H1 (cell line): ENCODE data around the gene GATB. TPM values are rescaled to one million over a fixed set of nuclear protein-coding genes. Genes with fewer than 3 reads are reported as not detected.

Experiments
- CTCF ChIA-PET: fragments of 300-600 bp; sonication (Branson Sonifier 250); formaldehyde crosslinking; loops from one replicate; lab custom pipeline; 2021; ENCODE audit not compliant: partially characterized antibody; lab: Charles Lee
- POLR2A ChIA-PET: fragments of 300-600 bp; sonication (Branson Sonifier 250); formaldehyde crosslinking; loops from one replicate; lab custom pipeline; 2021; ENCODE audit warnings: inconsistent platforms; ENCODE audit not compliant: partially characterized antibody; lab: Charles Lee
- DNase-seq, 2 experiments: peaks; one replicate each; pipeline versions ENCODE4 v3.0.0 to v3.0.0-alpha.2; 2010 to 2022; ENCODE audit warnings: low spot score in 2 of 2, low read depth in 1 of 2, mixed read lengths in 1 of 2
- FAIRE-seq: peaks from 2 replicates; lab custom pipeline; 2011; peaks lifted over from hg19 to GRCh38; lab: Jason Lieb, UNC
- H2AFZ ChIP-seq: 2 replicates; pipeline ENCODE4 v1.8.1; 2012; ENCODE audit warnings: low read length, inconsistent platforms
- H2AK5ac ChIP-seq: 2 replicates; pipeline ENCODE4 v1.6.1; 2013; ENCODE audit warnings: low read depth, low read length
- H2BK120ac ChIP-seq: replicated peaks from 2 replicates; pipeline ENCODE3; 2013; ENCODE audit warnings: low read depth, low read length, inconsistent platforms
- H2BK12ac ChIP-seq: 2 replicates; pipeline ENCODE4 v1.6.1; 2013; ENCODE audit warnings: low read depth, low read length
- H2BK15ac ChIP-seq: 2 replicates; pipeline ENCODE4 v1.6.1; 2013; ENCODE audit warnings: low read length
- H2BK20ac ChIP-seq: 2 replicates; pipeline ENCODE4 v1.6.1; 2013; ENCODE audit warnings: low read length
- H2BK5ac ChIP-seq: 2 replicates; pipeline ENCODE4 v1.6.1; 2013; ENCODE audit warnings: low read depth, low read length
- H3K14ac ChIP-seq: 2 replicates; pipeline ENCODE4 v1.6.1; 2013; ENCODE audit warnings: inconsistent platforms; ENCODE audit not compliant: insufficient read length
- H3K18ac ChIP-seq: 2 replicates; pipeline ENCODE4 v1.6.1; 2013; ENCODE audit warnings: low read length; ENCODE audit errors: extremely low read depth
- H3K23ac ChIP-seq: 2 replicates; pipeline ENCODE4 v1.6.1; 2013; ENCODE audit warnings: inconsistent platforms; ENCODE audit not compliant: insufficient read length
- H3K23me2 ChIP-seq: 2 replicates; pipeline ENCODE4 v1.6.1; 2013; ENCODE audit warnings: low read depth, low read length
- H3K27ac ChIP-seq: 2 replicates; pipeline ENCODE4 v1.6.1; 2011; ENCODE audit warnings: low read depth, low read length, inconsistent platforms
- H3K27me3 ChIP-seq, 4 experiments: replicated peaks in 1 of 4; 1 replicate in 1 of 4; 2 replicates in 3 of 4; pipeline versions ENCODE4 v1.6.1 to v1.8.1; 2011 to 2013; ENCODE audit warnings: low read length in 3 of 4, mild to moderate bottlenecking in 3 of 4, inconsistent platforms in 2 of 4, mixed read lengths in 2 of 4, moderate library complexity in 1 of 4; ENCODE audit not compliant: control insufficient read depth in 3 of 4, insufficient read depth in 3 of 4; ENCODE audit errors: extremely low read depth in 1 of 4
- H3K36me3 ChIP-seq, 4 experiments: 2 replicates each; pipeline versions ENCODE4 v1.6.1 to v1.8.1; 2011 to 2013; ENCODE audit warnings: mild to moderate bottlenecking in 4 of 4, low read length in 3 of 4, moderate library complexity in 2 of 4, control low read depth in 1 of 4, inconsistent platforms in 1 of 4; ENCODE audit not compliant: insufficient read depth in 4 of 4, control insufficient read depth in 2 of 4
- H3K4ac ChIP-seq: replicated peaks from 2 replicates; pipeline ENCODE3; 2013; ENCODE audit warnings: low read length, low read depth, mixed read lengths, inconsistent platforms; ENCODE audit not compliant: insufficient read length
- H3K4me1 ChIP-seq, 4 experiments: replicated peaks in 1 of 4; 1 replicate in 1 of 4; 2 replicates in 3 of 4; pipeline versions ENCODE4 v1.6.1 to v1.8.1; 2011 to 2013; ENCODE audit warnings: low read length in 3 of 4, inconsistent platforms in 2 of 4, mixed read lengths in 1 of 4; ENCODE audit not compliant: insufficient read depth in 4 of 4, control insufficient read depth in 3 of 4
- H3K4me2 ChIP-seq, 2 experiments: 2 replicates each; pipeline versions ENCODE4 v1.6.1 to v1.8.1; 2011 to 2013; ENCODE audit warnings: low read depth in 2 of 2, low read length in 2 of 2, control low read depth in 1 of 2, inconsistent platforms in 1 of 2, mild to moderate bottlenecking in 1 of 2; ENCODE audit not compliant: insufficient read depth in 1 of 2
- H3K4me3 ChIP-seq, 4 experiments: fragments of 200-600, 300-600 bp in 1 of 4; sonication (generic), shearing (Covaris generic), sonication (Bioruptor Twin) in 1 of 4; 2 replicates each; pipeline versions ENCODE4 v1.5.1 to v1.8.1; 2011 to 2016; ENCODE audit warnings: low read length in 4 of 4, low read depth in 3 of 4, control low read depth in 2 of 4, inconsistent platforms in 2 of 4, mild to moderate bottlenecking in 2 of 4, mixed read lengths in 1 of 4, moderate library complexity in 1 of 4; ENCODE audit not compliant: insufficient read depth in 2 of 4; ENCODE audit errors: extremely low read depth in 1 of 4
- H3K56ac ChIP-seq: replicated peaks from 2 replicates; pipeline ENCODE3; 2013; ENCODE audit warnings: low read depth, mild to moderate bottlenecking, mixed read lengths, low read length, inconsistent platforms; ENCODE audit not compliant: insufficient read length
- H3K79me1 ChIP-seq: 2 replicates; pipeline ENCODE4 v1.6.1; 2013; ENCODE audit warnings: low read depth, low read length, control low read depth
- H3K79me2 ChIP-seq, 2 experiments: 2 replicates each; pipeline versions ENCODE4 v1.6.1 to v1.8.1; 2012 to 2013; ENCODE audit warnings: low read length in 2 of 2, mild to moderate bottlenecking in 2 of 2, inconsistent platforms in 1 of 2; ENCODE audit not compliant: insufficient read depth in 2 of 2, control insufficient read depth in 1 of 2
- H3K9ac ChIP-seq, 4 experiments: replicated peaks in 1 of 4; 1 replicate in 1 of 4; 2 replicates in 3 of 4; pipeline versions ENCODE4 v1.6.1 to v1.8.1; 2011 to 2013; ENCODE audit warnings: low read depth in 3 of 4, low read length in 3 of 4, control low read depth in 2 of 4, mild to moderate bottlenecking in 2 of 4, moderate library complexity in 2 of 4, inconsistent platforms in 1 of 4; ENCODE audit errors: extremely low read depth in 1 of 4
- H3K9me3 ChIP-seq, 2 experiments: 2 replicates each; pipeline versions ENCODE4 v1.6.1 to v1.8.1; 2012 to 2013; ENCODE audit warnings: mild to moderate bottlenecking in 2 of 2, moderate library complexity in 2 of 2, control low read depth in 1 of 2, inconsistent platforms in 1 of 2, low read depth in 1 of 2, low read length in 1 of 2, mixed read lengths in 1 of 2; ENCODE audit not compliant: insufficient read depth in 2 of 2
- H4K20me1 ChIP-seq, 2 experiments: replicated peaks in 1 of 2; 2 replicates each; pipeline versions ENCODE3 to v1.8.1; 2011 to 2013; ENCODE audit warnings: inconsistent platforms in 2 of 2, low read length in 2 of 2, mild to moderate bottlenecking in 1 of 2; ENCODE audit not compliant: insufficient read depth in 2 of 2, control insufficient read depth in 1 of 2
- H4K5ac ChIP-seq: 2 replicates; pipeline ENCODE4 v1.6.1; 2013; ENCODE audit warnings: low read length, low read depth, mixed read lengths, inconsistent platforms; ENCODE audit not compliant: insufficient read length
- H4K8ac ChIP-seq: 2 replicates; pipeline ENCODE4 v1.8.0; 2013; ENCODE audit warnings: mild to moderate bottlenecking, moderate library complexity, low read length, inconsistent platforms; ENCODE audit not compliant: insufficient read depth; ENCODE audit errors: extremely low read depth
- H4K91ac ChIP-seq: replicated peaks from 2 replicates; pipeline ENCODE3; 2013; ENCODE audit warnings: low read length, mixed read lengths, inconsistent platforms; ENCODE audit not compliant: insufficient read length
- WGBS, 2 experiments: shearing (Covaris generic) in 1 of 2; methylation state at CpG; one replicate each; pipeline versions ENCODE4 v1.1.6 to v1.1.7; 2013 to 2015; ENCODE audit warnings: low lambda C conversion rate in 2 of 2, mixed read lengths in 2 of 2, inconsistent platforms in 1 of 2, low coverage in 1 of 2, missing lambda C conversion rate in 1 of 2; ENCODE audit not compliant: insufficient replicate concordance in 2 of 2, insufficient coverage in 1 of 2, insufficient read length in 1 of 2; ENCODE audit errors: extremely low coverage in 1 of 2, missing lambda C conversion rate in 1 of 2; 5-methylcytosine and 5-hydroxymethylcytosine counted together
- polyA plus RNA-seq, 7 experiments: library from polyadenylated mRNA; depleted of rRNA in 3 of 7; stranded (reverse) in 5 of 7; unstranded in 2 of 7; fragments of >200 nt in 5 of 7; fragments of 200-250 nt in 2 of 7; gene quantifications; 1 replicate in 5 of 7; 2 replicates in 1 of 7; 4 replicates in 1 of 7; pipeline versions ENCODE4 v1.2.1 to v1.2.3, GENCODE V29; 2011 to 2013; ENCODE audit warnings: missing spikeins in 2 of 7, mixed read lengths in 2 of 7
- total RNA-seq: library from RNA; stranded (reverse); fragmentation: NEBNext Ultra II Directional; extraction: Animal tissue kit (Norgen Biotek cat#: 25700); gene quantifications from 2 replicates; pipeline ENCODE4 v1.2.1, GENCODE V29; 2021
- TF ChIP-seq, protein P1 (sequence below): IDR thresholded peaks from 2 replicates; pipeline ENCODE4 v1.6.1; 2012; ENCODE audit warnings: inconsistent platforms

GATB gene
- total and polyA plus RNA-seq, 2 of the 8 experiments (the other 6 are each of a cell fraction or from before 2014, with no cell fraction given), result 15.3 to 18.0 TPM

DNA sequence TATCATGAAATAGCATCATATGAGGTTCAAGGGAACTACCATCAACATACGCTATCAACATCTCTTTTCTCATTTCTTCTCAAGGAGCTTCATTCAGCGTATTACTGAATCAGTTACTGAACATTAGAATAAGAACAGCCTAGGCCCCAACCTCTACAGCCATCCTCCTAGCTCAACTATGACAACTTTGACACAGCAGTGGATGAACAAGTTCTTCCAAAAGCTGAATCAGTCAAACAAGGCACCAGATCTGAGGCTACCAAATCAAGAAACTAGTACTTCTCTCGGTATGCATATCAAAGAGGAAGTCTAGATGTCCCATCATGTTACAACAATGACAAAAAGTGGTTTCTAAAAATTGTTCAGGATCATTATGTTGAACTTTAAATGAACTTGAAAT lies 57.4 kb downstream of the GATB start:
- 87% methylated on average over 3 of the region's 3 CpGs; no CpG with 5 or more reads in 1 of the 2 experiments for WGBS, 2 experiments
- CTCF ChIA-PET, result interaction anchor here (1.5 to 1.8 kb wide), 2 partner anchors 10 to 11 kb away, joined by 4 to 8 read pairs; no protein-coding TSS in a partner anchor
- POLR2A ChIA-PET, result no interaction called here

More for the DNA sequence above, 57.4 kb downstream of the GATB start:
- no peak overlapping the region for H3K14ac ChIP-seq
- H2BK120ac ChIP-seq, result no peak overlapping the region
- no peak overlapping the region for H3K56ac ChIP-seq
- H3K79me1 ChIP-seq, result no peaks in the 10 kb centered on the region
- no peaks in the 10 kb centered on the region for H3K79me2 ChIP-seq
- no peaks in the 10 kb centered on the region for H3K27me3 ChIP-seq
- H3K18ac ChIP-seq, result no peak overlapping the region
- no peak overlapping the region for H3K23ac ChIP-seq
- H4K20me1 ChIP-seq, result peaks cover 0 to 3% of the 10 kb centered on the region in 2 experiments
- no peak overlapping the region for H2AFZ ChIP-seq
- no peak overlapping the region for H3K4ac ChIP-seq
- DNase-seq (no peak), FAIRE-seq (no peak)
- H3K9ac ChIP-seq, result no peak overlapping the region
- H3K27ac ChIP-seq, result no peak overlapping the region
- H4K91ac ChIP-seq, result no peak overlapping the region
- H3K4me3 ChIP-seq, result no peak overlapping the region
- no peak overlapping the region for H4K8ac ChIP-seq
- no peaks in the 10 kb centered on the region for H3K9me3 ChIP-seq
- H2BK15ac ChIP-seq, result no peak overlapping the region
- TF ChIP-seq, protein P1, sequence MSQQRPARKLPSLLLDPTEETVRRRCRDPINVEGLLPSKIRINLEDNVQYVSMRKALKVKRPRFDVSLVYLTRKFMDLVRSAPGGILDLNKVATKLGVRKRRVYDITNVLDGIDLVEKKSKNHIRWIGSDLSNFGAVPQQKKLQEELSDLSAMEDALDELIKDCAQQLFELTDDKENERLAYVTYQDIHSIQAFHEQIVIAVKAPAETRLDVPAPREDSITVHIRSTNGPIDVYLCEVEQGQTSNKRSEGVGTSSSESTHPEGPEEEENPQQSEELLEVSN, result no peak
- no peak overlapping the region for H2AK5ac ChIP-seq
- no peaks in the 10 kb centered on the region for H3K4me1 ChIP-seq
- H2BK20ac ChIP-seq, result no peak overlapping the region
- no peak overlapping the region for H4K5ac ChIP-seq
- no peaks in the 10 kb centered on the region for H3K23me2 ChIP-seq
- H2BK5ac ChIP-seq, result no peak overlapping the region
- peaks cover 0 to 9% (median 1%) of the 10 kb centered on the region in 4 experiments; a peak in 4 of 8 replicates for H3K36me3 ChIP-seq
- no peak overlapping the region for H3K4me2 ChIP-seq
- H2BK12ac ChIP-seq, result no peak overlapping the region
